Measurements from ENCODE around the gene LIN52. TPM values are rescaled to one million over a fixed set of nuclear protein-coding genes. Genes with fewer than 3 reads are reported as not detected.

LIN52 gene
- total RNA-seq, 4 donors from 2014 or later, result 5.6 to 11.3 (median 10.8) TPM

DNA sequence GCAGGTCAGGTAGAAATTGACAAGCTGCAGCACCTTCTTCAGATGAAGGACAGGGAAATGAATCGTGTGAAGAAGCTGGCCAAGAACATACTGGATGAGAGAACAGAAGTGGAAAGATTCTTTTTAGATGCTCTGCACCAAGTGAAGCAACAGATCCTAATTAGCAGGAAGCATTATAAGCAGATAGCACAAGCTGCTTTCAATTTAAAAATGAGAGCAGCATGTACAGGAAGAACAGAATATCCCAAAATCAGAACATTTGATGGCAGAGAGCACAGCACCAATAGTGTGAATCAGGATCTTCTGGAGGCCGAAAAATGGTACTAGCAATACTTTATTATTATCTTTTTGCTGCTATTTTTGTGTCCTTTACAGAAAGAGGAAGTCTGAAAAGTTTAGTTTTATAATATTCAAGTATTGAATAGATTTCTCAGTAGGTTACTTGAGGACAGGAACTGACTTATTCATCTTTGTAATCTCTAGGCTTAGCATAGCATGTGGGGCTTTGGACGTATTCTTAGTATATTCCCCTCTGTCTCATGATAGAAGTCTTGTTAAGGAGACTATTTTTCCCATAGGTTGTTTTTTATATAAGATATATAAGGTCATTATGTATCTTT lies 34.8 kb upstream of the LIN52 start:
- ATAC-seq (ENCODE audit: low FRiP score) (no peak), DNase-seq (ENCODE audit: low spot score) (no peak)
- TF ChIP-seq, protein P1, sequence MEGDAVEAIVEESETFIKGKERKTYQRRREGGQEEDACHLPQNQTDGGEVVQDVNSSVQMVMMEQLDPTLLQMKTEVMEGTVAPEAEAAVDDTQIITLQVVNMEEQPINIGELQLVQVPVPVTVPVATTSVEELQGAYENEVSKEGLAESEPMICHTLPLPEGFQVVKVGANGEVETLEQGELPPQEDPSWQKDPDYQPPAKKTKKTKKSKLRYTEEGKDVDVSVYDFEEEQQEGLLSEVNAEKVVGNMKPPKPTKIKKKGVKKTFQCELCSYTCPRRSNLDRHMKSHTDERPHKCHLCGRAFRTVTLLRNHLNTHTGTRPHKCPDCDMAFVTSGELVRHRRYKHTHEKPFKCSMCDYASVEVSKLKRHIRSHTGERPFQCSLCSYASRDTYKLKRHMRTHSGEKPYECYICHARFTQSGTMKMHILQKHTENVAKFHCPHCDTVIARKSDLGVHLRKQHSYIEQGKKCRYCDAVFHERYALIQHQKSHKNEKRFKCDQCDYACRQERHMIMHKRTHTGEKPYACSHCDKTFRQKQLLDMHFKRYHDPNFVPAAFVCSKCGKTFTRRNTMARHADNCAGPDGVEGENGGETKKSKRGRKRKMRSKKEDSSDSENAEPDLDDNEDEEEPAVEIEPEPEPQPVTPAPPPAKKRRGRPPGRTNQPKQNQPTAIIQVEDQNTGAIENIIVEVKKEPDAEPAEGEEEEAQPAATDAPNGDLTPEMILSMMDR (IDR thresholded peaks at IDR 0.05), result no peak

DNA sequence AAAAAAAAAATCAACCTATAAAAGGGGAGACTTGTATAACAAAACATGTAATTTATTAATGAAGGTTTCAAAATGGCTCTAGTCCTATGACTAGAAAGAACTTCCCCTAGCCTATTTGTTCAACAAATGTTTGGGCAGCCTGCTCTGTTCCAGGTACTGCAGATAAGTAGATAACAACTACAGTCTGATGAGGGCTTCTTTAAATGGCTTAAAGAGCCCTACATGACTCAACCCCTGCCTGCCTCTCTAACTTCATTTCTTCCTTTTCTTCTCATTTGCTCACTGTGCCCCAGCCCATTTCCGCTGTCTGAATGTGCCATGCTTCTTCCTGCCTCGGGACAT lies 22.0 kb upstream of the LIN52 start:
- TF ChIP-seq, protein P1 (IDR thresholded peaks at IDR 0.05), result no peak
- DNase-seq (ENCODE audit: low spot score) (no peak), ATAC-seq (ENCODE audit: low FRiP score) (no peak)

DNA sequence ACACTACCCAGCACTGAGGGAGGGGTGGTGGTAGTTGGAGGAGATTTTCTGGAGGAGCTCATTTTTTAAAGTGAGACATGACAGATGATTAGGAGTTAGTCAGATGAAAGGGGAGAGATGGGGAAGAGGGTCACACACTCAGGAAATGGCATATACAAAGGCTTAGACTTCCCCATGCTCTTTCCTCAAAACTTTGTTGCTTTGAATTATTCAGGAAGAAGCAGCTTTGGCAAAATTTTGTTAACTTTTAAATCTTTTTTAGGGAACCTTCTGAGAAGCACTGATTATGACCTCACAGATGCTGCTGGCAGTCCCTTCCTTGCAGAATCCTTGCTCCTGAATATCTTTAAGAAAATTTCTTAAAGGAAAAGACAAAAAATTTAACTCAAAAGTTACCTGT lies 20.3 kb upstream of the LIN52 start:
- ATAC-seq (ENCODE audit: low FRiP score) (no peak), DNase-seq (ENCODE audit: low spot score) (no peak)
- TF ChIP-seq, protein P1 (IDR thresholded peaks at IDR 0.05), result no peak

DNA sequence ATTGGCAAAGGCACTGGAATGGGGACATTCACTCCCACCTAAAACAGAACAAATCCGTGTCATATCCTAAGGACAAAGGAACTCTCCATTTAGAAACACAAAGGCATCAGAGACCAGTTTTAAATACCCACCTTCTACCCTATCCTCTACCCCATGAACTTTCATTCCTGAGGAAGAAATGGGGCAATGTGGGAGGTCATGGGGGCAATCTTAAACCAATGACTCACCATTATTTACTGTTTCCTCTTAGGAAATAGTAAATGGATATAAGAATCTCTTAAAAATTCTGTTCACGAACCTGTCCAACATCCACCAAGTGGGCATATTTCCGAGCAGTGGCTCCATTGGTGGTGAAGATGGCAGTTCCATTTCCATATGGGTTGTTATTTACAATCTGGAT lies 19.9 kb upstream of the LIN52 start:
- no peak for ATAC-seq (ENCODE audit: low FRiP score)
- TF ChIP-seq, protein P1 (IDR thresholded peaks at IDR 0.05), result no peak
- DNase-seq (ENCODE audit: low spot score), result no peak

DNA sequence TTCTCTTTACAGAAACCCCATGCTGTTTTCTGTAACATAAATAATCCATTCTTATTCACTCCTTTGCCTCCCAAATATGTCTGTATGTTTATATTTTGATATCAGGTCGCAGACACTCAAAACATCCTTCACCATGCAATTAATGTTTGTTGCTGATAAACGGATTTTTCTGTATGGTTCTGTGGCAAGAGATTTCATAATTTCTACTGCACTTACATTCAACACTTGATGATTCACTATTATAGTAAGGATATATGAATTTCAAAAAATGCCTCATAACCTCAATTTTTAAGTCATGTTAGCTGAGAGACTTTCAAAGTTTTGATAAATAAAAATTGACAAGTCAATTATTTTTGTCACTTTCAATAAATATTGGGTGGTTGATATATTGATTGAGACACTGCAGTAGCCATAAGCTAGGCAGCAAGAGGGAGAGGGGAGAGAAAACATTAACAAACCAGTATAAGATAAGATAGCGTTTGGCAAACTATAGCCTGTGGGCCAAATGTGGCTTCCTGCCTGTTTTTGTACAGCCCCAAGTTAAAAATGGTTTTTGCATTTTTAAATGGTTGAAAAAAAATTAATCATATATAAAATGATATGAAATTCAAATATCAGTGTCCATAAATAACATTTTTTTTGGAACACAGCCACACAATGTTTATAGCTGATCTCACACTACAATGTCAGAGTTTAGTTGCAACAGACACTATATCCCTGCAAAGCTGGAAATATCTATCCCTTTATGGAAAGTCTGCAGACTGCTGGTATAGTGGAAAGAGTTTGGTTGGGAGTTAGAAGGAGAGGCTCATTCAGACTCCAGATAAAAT lies 18.8 kb upstream of the LIN52 start:
- ATAC-seq (ENCODE audit: low FRiP score), result no peak
- TF ChIP-seq, protein P1 (IDR thresholded peaks at IDR 0.05), result no peak

DNA sequence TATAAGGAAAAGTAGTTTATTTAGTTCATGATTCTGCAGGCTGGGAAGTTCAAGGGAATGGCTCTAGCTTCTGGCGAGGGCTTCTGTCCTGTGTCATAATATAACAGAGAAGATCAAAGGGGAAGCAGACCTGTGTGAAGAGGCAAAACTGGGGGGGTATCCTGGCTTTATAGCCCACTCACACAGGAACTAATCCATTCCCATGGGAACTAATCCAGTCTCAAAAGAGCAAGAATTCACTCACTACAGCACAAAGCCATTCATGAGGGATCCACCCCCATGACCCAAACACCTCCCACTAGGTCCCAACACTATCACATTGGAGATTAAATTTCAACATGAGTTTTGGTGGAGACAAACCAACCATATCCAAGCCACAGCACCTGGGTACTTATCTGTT lies 7.4 kb upstream of the LIN52 start:
- ATAC-seq (ENCODE audit: low FRiP score) (no peak), DNase-seq (ENCODE audit: low spot score) (no peak)
- TF ChIP-seq, protein P1 (IDR thresholded peaks at IDR 0.05), result no peak

More for the DNA sequence above, 18.8 kb upstream of the LIN52 start:
- DNase-seq (ENCODE audit: low spot score), result no peak

Measured in omental fat pad (tissue), 4 donors.